NT2/D1 (cell line): ENCODE results near the gene IPCEF1.

ENCODE experiments used
- DNase-seq: peaks from one replicate; pipeline ENCODE4 v3.0.0-alpha.2; 2011; ENCODE audit warnings: low read depth, low spot score
- H3K27me3 ChIP-seq: 2 replicates; pipeline ENCODE4 v1.6.0; 2011; ENCODE audit warnings: mild to moderate bottlenecking; ENCODE audit not compliant: insufficient read length, insufficient read depth
- H3K36me3 ChIP-seq: 2 replicates; pipeline ENCODE4 v1.6.1; 2011; ENCODE audit warnings: mild to moderate bottlenecking, low read length, mixed read lengths; ENCODE audit not compliant: insufficient read depth, insufficient read length
- H3K4me1 ChIP-seq: 2 replicates; pipeline ENCODE4 v1.5.1; 2011; ENCODE audit not compliant: insufficient read depth, insufficient read length
- H3K4me3 ChIP-seq: 2 replicates; pipeline ENCODE4 v1.5.1; 2011; ENCODE audit warnings: low read depth; ENCODE audit not compliant: insufficient read length
- H3K9ac ChIP-seq: 2 replicates; pipeline ENCODE4 v1.6.0; 2011; ENCODE audit warnings: low read depth; ENCODE audit not compliant: insufficient read length
- H3K9me3 ChIP-seq: 2 replicates; pipeline ENCODE4 v1.5.1; 2011; ENCODE audit warnings: mild to moderate bottlenecking, low read length; ENCODE audit not compliant: insufficient read depth
- SUZ12 ChIP-seq: IDR thresholded peaks from 2 replicates; pipeline ENCODE4 v1.6.1; 2011; ENCODE audit not compliant: insufficient read length, insufficient read depth; ENCODE audit errors: extremely low read depth
- YY1 ChIP-seq: IDR thresholded peaks from 2 replicates; pipeline ENCODE4 v1.6.1; 2011; ENCODE audit not compliant: insufficient read length, insufficient read depth
- ZNF274 ChIP-seq: IDR thresholded peaks from 2 replicates; pipeline ENCODE4 v1.6.1; 2011; ENCODE audit warnings: mild to moderate bottlenecking, low read depth, low read length

Gene IPCEF1

GRCh38 chr6:154252678-154253077, 103.9 kb downstream of the IPCEF1 start:
- Histone ChIP-seq H3K4me3 (no peak overlapping the region), H3K9me3 (peaks cover 6% of the 10 kb centered on the region; the same call in 1 of the 2 replicates), H3K4me1 (no peaks in the 10 kb centered on the region), H3K36me3 (no peaks in the 10 kb centered on the region), H3K9ac (no peak overlapping the region), H3K27me3 (no peaks in the 10 kb centered on the region)
- DNase-seq = no peak
- TF ChIP-seq ZNF274 (no peak), YY1 (no peak), SUZ12 (no peak)

- Histone ChIP-seq H3K9me3 (peaks cover 6% of the 10 kb centered on the region; the same call in 1 of the 2 replicates), H3K4me3 (no peak overlapping the region), H3K27me3 (no peaks in the 10 kb centered on the region), H3K4me1 (no peaks in the 10 kb centered on the region), H3K36me3 (no peaks in the 10 kb centered on the region), H3K9ac (no peak overlapping the region)
- TF ChIP-seq SUZ12 (no peak), ZNF274 (no peak), YY1 (no peak)
- DNase-seq = no peak
These were observed 105.5 kb downstream of the IPCEF1 start for GRCh38 chr6:154251116-154251515.

DNA sequence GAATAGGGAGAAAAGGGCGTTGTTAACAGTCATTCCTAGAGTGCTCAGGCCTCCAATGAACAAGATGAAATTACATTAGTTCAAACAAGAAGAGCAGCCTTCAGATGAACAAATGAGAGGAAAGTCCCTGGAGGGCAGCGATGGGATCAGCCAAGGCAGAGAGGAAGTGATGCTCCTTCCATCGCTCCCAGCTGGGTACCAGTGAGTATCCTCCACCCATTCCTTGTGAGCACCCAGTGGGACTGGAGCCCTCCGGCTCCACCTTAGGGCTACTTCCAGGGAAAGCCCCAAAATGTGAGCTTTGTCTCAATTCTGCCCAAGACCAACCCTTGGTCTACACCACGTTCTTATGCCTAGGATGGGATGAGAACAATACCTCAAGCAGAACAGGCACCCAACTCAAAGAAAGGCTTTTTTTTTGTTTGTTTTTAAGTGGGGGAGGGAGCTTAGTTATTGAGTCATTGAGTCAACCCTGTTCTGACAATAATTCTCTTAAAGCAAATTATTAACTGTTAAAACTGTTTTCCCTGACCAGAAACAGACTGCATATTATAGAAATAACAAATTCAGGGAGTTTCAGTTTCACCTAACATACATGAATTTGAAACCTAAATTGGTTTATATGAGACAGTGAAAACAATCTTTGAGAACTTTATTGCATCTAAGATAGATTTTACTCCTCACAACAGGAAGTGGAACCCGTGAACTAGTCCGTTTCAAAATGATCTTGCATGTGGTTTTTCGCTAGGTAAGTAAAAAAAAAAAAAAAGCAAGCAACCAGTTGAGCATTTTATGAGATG, 106.9 kb downstream of the IPCEF1 start:
- H3K9ac ChIP-seq = no peak overlapping the region
- TF ChIP-seq ZNF274 = no peak
- no peak for TF ChIP-seq SUZ12
- TF ChIP-seq YY1 = no peak

DNA sequence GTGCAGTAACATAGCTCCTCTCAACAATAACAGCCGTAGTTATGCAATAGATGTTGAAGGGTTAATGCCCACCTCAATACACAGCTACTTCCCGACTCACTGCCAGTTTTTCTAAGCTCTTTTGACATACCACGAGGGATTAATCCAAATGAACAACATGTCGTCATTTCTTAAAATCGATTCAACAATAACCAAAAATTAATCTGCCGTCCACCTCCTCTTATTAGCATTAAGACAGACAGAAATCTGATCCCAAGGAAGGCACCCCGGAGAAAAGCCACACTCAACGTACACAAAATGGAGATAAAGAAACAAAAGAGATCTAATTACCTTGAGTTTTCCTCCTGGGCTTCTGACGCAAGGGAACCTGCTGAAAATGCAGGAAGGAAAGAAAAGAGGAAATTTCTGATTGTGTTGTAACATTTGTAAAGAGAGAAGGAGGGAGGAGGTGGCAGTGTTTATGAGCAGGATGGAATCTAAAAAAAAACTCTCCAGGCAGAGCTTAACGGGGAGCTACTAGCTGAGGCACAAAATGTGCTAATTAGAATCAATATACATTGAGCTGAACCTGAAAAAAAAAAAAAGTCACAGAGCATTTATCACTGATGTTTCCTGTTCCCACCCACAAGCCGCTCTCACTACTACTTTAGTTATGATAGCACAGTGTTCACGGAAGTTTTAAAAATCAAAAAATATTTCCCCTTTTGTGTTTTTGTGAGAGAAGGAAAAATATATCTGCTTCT, 109.3 kb downstream of the IPCEF1 start:
- Histone ChIP-seq H3K9ac (no peak overlapping the region), H3K9me3 (no peaks in the 10 kb centered on the region), H3K27me3 (no peaks in the 10 kb centered on the region), H3K4me3 (no peak overlapping the region), H3K36me3 (no peaks in the 10 kb centered on the region), H3K4me1 (no peaks in the 10 kb centered on the region)
- DNase-seq = no peak
- TF ChIP-seq YY1 (no peak), ZNF274 (no peak), SUZ12 (no peak)

More for the DNA sequence above, 106.9 kb downstream of the IPCEF1 start:
- Histone ChIP-seq H3K4me3 (no peak overlapping the region), H3K27me3 (no peaks in the 10 kb centered on the region), H3K36me3 (no peaks in the 10 kb centered on the region), H3K4me1 (no peaks in the 10 kb centered on the region), H3K9me3 (no peaks in the 10 kb centered on the region; the same call in 1 of the 2 replicates)
- no peak for DNase-seq

DNA sequence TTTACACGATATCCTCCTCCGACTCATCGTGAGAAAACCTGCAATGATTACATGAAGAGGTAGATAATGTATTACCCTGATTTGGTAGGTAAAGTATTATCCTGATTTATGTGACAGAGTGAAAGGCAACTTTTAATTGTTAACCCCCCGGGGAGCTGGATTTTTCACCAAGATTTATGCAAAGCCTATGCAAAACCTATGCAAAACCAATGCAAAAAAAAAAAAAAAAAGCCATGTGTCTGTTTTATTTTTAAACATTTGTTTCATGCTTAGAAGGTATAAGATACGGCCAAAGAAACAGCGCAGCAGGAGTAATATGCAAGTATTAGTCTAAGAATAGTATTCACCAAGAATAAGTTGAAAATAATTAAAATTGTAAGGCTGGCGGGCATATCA, 109.9 kb downstream of the IPCEF1 start:
- Histone ChIP-seq H3K9me3 (no peaks in the 10 kb centered on the region), H3K27me3 (no peaks in the 10 kb centered on the region), H3K4me3 (no peak overlapping the region), H3K9ac (no peak overlapping the region), H3K36me3 (no peaks in the 10 kb centered on the region), H3K4me1 (no peaks in the 10 kb centered on the region)
- no peak for DNase-seq
- TF ChIP-seq ZNF274 = no peak
- no peak for TF ChIP-seq SUZ12
- no peak for TF ChIP-seq YY1

DNA sequence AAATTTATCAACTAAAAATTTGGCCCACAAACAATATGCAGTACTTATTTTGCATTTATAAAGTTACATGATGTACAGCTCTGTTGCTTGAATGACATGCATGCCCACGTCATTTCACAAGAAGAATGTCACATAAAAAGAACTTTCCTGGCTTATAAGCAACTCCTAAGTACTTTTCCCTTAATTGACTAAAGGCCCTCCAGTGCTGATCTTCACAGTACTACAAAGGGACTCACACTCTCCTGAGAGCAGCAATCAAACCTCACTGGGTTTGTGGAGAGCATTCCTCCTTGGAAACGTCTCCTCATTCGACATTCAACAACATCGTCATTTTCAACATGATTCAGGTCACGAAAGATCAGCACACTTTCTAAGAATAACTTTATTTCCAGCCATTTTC, 111.1 kb downstream of the IPCEF1 start:
- Histone ChIP-seq H3K36me3 (no peaks in the 10 kb centered on the region), H3K9ac (no peak overlapping the region), H3K9me3 (no peaks in the 10 kb centered on the region), H3K4me1 (no peaks in the 10 kb centered on the region), H3K27me3 (no peaks in the 10 kb centered on the region), H3K4me3 (no peak overlapping the region)
- TF ChIP-seq YY1 (no peak), ZNF274 (no peak), SUZ12 (no peak)
- no peak for DNase-seq

GRCh38 chr6:154243793-154244750, 112.5 kb downstream of the IPCEF1 start:
- H3K36me3 ChIP-seq = no peaks in the 10 kb centered on the region
- no peak overlapping the region for H3K4me3 ChIP-seq
- H3K27me3 ChIP-seq = no peaks in the 10 kb centered on the region
- DNase-seq = no peak
- no peaks in the 10 kb centered on the region for H3K4me1 ChIP-seq
- no peak for TF ChIP-seq ZNF274
- no peaks in the 10 kb centered on the region for H3K9me3 ChIP-seq
- no peak overlapping the region for H3K9ac ChIP-seq
